GM19099 (cell line): ENCODE results near the gene KNDC1.

Source experiments
- POLR2A ChIP-seq: IDR thresholded peaks from 3 replicates; pipeline ENCODE4 v1.6.1; 2011; ENCODE audit warnings: low read depth; ENCODE audit not compliant: insufficient read length; ENCODE audit errors: extremely low read depth

Gene KNDC1

GRCh38 chr10:133198621-133199487 lies 38.8 kb downstream of the KNDC1 start:
- no peak for TF ChIP-seq POLR2A

DNA sequence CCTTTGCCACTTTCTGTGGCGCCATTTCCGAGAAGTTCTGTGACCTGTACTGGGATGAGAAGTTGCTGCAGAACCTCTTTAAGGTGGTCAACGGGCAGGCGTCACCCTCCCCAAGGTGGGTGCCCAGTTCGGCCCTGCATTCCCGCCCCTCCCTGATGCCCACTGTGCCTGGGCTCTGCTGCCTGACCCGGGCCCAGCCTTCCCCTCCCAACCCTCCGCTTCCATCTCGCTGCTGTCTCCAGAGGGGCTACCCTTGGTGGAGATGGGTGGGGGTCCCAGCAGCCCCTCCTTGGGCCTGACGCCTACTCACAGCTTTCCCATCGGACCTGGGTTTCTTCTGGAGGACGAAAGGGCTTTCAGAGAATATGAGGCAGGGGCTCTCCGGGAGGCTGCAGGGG lies 39.5 kb downstream of the KNDC1 start:
- no peak for TF ChIP-seq POLR2A

GRCh38 chr10:133199992-133200611 lies 40.1 kb downstream of the KNDC1 start:
- no peak for TF ChIP-seq POLR2A

DNA sequence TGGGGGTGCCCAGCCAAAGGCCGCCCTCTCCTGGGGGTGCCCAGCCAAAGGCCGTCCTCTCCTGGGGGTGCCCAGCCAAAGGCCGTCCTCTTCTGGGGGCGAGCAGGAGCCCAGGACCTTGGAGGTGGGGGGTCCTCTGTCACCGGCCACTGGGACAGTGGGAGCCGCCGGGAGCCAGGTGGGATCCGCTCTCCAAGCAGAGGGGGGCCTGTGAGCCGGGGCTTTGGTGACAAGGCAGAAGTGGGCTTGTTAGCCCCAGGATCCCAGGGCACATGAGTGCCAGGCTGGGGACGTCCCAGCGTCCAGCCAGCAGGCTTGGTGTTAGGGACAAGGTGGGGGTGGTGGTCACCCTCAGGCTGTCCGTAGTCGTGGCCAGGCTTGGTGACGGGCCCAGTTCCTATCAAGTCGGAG lies 40.6 kb downstream of the KNDC1 start:
- TF ChIP-seq POLR2A, result no peak

DNA sequence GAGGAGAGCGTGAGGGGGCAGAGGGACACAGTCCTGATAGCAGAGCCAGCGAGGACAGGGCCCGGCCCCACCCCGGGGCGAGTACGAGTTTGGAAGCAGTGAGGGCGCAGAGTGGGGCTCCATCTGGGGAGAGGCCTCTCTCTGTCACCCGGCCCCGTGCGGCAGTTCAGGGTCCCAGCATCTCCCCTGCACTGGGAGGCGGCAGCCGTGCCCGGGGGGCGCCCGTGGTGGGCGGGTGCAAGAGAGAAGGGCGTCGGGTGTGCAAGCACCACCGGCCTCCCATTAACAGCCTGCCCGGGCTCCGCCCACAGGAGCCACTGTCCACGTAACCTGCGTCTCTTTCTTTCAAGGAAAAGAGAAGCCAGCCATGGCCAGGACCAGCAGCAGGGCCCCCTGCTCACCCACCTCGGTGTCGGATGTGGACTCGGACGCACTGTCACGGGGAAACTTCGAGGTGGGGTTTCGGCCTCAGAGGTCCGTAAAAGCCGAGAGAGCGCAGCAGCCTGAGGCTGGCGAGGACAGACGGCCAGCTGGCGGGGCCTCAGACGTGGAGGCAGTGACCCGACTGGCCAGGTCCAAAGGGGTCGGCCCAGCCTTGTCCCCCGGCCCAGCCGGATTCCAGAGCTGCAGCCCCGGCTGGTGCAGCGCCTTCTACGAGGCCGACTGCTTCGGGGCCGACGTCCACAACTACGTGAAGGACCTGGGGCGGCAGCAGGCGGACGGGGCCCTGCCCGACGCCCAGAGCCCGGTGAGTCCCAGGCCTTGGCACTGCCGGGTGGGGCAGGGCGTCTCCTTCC lies 41.3 kb downstream of the KNDC1 start:
- TF ChIP-seq POLR2A, result no peak

- no peak for TF ChIP-seq POLR2A
Measured at GRCh38 chr10:133201948-133202725, 42.1 kb downstream of the KNDC1 start.

DNA sequence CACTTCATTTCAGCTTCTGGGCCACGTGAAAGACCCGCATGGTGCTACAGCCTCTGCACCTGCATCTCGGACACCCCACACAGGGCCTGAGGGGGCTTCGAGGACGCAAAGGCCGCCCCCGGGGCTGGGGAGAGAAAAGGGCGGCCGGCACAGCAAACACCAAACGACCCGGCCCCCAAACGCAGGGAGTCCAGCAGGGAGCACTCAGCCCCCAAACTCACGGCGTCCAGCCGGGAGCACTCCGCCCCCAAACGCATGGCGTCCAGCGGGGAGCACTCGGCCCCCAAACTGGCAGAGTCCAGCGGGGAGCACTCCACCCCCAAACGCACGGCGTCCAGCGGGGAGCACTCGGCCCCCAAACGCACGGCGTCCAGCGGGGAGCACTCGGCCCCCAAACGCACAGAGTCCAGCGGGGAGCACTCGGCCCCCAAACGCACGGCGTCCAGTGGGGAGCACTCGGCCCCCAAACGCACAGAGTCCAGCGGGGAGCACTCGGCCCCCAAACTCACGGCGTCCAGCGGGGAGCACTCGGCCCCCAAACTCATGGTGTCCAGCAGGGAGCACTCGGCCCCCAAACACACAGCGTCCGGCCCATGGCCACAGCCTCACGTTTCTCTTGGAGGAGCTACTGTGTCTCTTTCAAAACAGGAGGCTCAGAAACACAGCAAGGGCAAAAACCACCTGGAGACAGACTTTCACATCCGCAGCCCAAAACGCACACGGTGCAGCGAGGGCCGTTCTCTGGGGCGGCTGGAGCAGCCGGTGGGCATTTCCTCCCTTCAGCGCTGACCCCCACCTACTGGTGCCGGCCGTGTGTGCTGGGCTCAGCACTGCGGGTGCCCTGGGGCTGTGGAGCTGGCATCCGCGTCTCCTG lies 43.0 kb downstream of the KNDC1 start:
- no peak for TF ChIP-seq POLR2A

DNA sequence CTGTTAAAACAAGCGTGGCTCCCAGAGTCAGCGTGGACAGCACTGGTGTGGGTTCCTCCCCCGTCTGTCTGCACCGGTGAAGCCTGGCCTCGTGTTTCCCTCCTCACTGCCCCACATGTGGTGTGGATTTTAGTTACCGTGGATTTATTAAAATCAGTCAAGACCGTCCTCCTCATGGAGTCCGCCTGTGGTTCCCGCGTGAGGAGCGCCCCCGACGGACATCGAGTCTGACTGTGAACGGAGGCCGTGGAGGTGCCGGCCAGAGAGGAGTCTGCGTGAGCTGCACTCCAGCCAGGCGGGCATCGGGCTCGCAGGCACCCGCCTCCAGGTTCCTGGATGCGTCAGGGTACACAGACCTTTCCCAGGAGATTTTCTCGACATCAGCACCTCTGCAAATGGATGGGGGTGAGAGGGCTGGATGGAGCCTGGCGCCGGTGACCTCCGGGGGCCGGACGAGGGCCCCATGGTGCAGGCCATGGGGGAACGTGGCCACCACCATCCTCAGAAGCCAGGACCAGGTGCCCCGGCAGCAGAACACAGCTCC lies 43.7 kb downstream of the KNDC1 start:
- no peak for TF ChIP-seq POLR2A

- no peak for TF ChIP-seq POLR2A
Measured at GRCh38 chr10:133204226-133205015, 44.4 kb downstream of the KNDC1 start.

- no peak for TF ChIP-seq POLR2A
Measured at GRCh38 chr10:133205146-133205545, 45.1 kb downstream of the KNDC1 start.

DNA sequence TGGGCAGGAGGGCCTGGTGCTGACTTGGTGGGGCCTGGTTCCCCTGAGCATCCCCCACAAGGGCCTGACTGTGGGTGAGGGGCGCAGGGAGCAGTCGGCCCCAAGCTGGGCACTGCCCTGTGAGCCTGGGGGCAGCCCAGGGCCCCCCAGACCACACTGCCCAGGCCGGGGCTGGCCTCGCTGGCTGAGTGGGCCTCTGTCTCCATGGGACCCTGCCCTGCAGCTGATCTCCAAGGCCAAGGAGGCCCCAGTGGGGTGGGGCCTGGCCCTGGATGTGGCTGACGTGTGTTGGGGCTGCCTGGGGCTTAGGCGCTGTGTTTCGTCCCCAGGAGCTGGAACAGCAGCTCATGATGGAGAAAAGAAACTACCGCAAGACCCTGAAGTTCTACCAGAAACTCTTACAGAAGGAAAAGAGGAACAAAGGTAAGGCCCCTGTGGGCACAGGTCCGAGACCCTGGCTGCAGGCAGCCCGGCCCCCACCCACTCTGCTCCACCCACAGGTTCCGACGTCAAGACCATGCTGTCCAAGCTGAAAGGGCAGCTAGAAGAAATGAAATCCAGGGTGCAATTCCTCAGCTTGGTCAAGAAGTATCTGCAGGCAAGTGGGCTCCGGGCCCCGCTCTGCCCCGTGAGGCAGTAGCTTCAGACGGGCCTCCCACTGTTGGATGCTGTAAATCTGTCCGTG lies 46.5 kb downstream of the KNDC1 start:
- no peak for TF ChIP-seq POLR2A

DNA sequence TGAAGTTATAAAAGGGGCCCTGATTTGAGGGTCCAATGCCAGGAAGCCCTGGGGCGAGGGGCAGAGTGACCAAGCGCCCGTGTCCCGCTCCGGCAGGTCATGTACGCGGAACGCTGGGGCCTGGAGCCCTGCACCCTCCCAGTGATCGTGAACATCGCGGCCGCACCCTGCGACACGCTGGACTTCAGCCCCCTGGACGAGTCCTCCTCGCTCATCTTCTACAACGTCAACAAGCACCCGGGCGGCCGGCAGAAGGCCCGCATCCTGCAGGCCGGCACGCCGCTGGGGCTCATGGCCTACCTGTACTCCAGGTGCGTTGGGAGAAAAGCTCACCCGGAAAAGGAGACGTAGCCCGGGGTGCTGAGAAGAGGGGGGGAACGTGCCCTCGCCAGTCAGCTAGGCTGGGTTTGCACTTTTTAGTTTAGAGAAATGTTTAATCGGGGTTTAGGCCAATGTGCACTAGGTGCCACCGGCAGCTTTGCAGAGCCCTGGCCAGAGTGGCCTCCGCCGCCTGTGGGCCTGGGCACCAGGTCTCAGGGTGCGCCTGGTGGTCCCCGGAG lies 47.1 kb downstream of the KNDC1 start:
- no peak for TF ChIP-seq POLR2A

- TF ChIP-seq POLR2A, result no peak
Measured at GRCh38 chr10:133207627-133208026, 47.6 kb downstream of the KNDC1 start.
